HTR-8/SVneo (cell line): Measurements from ENCODE around the gene STIM2.
A peak's percentile ranks its signal among the peaks of the same experiment; 100 is the strongest.
"Not testable (repeated sequence)": the region's sequence is repeated elsewhere in the genome, so short reads cannot be mapped to it uniquely, and the experiment has no call there.

ENCODE experiments used
- DNase-seq: peaks from one replicate; pipeline ENCODE4 v3.0.0; 2011; ENCODE audit warnings: low spot score, mixed read lengths; ENCODE audit not compliant: insufficient read length
- FAIRE-seq: peaks from 2 replicates; lab custom pipeline; 2011; peaks lifted over from hg19 to GRCh38; lab: Jason Lieb, UNC

Gene STIM2

DNA sequence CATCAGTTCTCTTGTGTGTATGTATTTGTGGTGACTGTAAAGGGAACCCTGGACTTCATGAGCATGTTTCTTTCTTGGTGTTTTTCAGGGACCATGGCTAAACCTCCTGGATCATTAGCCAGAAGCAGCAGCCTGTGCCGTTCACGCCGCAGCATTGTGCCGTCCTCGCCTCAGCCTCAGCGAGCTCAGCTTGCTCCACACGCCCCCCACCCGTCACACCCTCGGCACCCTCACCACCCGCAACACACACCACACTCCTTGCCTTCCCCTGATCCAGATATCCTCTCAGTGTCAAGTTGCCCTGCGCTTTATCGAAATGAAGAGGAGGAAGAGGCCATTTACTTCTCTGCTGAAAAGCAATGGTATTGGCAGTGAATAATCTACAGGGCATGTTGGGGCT is 157.0 kb downstream of the STIM2 start:
- FAIRE-seq, result no peak
- DNase-seq, result no peak

GRCh38 chr4:27018076-27018475 is 157.4 kb downstream of the STIM2 start:
- no peak for FAIRE-seq
- no peak for DNase-seq

DNA sequence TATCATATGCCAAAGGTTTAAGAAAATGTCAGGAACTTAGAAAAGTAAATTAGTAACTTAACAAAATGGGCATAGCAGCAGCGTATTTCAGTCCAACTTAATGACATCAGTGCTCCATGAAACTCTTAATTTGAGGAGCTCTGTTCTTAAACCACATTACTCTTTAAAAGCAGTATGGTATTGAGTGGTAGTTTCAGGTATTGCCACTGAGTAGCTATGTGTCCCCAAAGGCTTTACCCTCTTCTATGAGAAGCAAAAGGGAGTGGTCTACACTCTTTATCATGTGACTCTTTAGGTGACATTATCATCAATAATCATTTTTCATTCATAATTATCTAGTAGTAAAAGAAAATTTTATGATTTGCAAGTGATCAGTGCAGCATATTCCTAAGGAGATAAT is 158.3 kb downstream of the STIM2 start:
- DNase-seq, result no peak
- FAIRE-seq, result no peak

DNA sequence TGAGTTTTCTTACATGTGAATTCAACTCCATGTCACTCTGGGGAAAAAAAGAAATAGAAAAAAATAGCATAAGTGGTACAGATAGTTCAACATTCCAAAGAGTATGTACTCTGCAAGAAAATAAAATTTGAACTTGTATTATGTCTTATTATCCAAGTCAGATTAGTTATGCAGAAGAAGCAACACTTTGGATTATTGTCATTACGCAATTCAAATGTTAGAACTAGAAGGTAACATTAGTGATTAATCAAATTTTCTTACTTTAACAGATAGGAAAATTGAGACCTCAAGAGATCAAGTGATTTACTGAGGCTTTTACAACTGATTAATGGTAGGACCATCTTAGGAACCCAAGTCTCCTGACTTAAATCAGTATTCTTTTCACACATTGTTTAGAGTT is 159.1 kb downstream of the STIM2 start:
- DNase-seq (no peak), FAIRE-seq (no peak)

GRCh38 chr4:27020203-27020602 is 159.6 kb downstream of the STIM2 start:
- FAIRE-seq (no peak), DNase-seq (no peak)

GRCh38 chr4:27020603-27021002 is 160.0 kb downstream of the STIM2 start:
- no peak for DNase-seq
- FAIRE-seq, result no peak

DNA sequence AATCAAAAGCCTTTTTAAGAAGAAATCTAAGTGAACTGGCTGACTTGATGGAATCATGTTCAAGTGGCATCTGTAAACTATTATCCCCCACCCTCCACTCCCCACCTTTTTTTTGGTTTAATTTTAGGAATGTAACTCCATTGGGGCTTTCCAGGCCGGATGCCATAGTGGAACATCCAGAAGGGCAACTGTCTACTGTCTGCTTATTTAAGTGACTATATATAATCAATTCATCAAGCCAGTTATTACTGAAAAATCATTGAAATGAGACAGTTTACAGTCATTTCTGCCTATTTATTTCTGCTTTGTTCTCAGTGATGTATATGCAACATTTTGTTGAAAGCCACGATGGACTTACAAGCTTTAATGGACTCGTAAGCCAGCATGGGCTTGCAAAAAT is 162.3 kb downstream of the STIM2 start:
- DNase-seq (no peak), FAIRE-seq (no peak)

- FAIRE-seq (no peak), DNase-seq (no peak)
Observed at GRCh38 chr4:27023366-27023765, 162.7 kb downstream of the STIM2 start.

DNA sequence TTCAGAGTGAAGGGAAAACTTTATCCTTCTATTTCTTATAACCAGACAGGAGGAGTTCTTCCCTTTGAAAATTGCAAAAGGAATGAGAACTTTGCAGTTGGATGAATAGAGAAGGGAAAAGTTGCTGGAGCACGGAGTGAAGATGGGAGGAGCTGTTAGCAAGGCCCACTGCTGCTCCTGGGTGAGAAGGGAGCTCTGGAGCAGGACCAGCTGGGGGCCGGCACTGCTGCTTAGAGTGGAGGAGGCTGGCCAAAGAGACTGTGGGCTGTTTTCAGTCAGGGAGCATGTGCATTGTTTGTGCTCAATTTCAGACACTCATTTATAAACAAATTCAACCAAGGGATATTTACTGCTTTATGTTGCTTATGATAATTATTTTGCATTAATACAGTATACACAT is 164.2 kb downstream of the STIM2 start:
- DNase-seq (no peak), FAIRE-seq (no peak)

- no peak for DNase-seq
- no peak for FAIRE-seq
Observed at GRCh38 chr4:27027428-27027827, 166.8 kb downstream of the STIM2 start.

- DNase-seq, FAIRE-seq: not testable (repeated sequence)
Observed at GRCh38 chr4:27035127-27035526, 174.5 kb downstream of the STIM2 start.

DNA sequence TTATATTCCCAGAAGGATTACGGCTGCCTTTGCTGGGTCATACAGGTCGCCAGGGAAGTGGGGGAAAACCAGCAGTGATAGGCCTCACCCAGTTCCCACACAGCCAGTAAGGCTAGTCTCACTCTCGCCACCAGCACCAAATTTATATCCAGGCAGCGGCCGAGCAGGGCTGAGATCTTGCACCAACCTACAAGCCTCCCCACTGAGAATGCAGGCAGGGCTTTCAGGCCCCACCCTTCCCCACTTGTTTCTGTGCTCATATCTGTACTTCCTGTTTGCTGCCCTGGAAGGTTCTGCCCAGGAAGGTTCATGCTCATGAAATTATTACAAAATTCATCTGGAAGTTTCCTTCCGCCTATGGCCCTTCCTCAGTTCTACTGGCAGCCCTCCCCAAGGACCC is 179.7 kb downstream of the STIM2 start:
- DNase-seq (no peak), FAIRE-seq (no peak)

GRCh38 chr4:27042411-27042810 is 181.8 kb downstream of the STIM2 start:
- FAIRE-seq (no peak), DNase-seq (no peak)

DNA sequence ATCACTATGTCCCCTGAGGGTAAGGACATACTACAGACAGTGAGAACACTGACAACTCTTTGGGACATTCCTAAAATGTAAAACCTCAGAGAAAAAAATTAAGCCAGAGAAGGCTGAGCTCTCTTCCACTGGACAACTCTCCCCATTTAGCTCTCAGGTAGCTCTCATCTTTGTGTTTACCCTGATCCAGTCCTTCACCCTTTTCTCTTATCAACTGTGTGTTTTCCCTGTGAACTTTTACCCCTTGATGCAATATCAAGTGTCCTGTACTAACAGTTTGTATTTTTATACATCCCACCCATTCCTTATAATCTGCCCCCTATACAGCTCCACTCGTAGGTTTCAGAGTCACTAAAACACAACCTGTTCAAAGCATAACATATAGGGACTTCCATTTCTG is 182.6 kb downstream of the STIM2 start:
- FAIRE-seq, result no peak
- no peak for DNase-seq

GRCh38 chr4:27046851-27047250 is 186.2 kb downstream of the STIM2 start:
- no peak for FAIRE-seq
- no peak for DNase-seq

DNA sequence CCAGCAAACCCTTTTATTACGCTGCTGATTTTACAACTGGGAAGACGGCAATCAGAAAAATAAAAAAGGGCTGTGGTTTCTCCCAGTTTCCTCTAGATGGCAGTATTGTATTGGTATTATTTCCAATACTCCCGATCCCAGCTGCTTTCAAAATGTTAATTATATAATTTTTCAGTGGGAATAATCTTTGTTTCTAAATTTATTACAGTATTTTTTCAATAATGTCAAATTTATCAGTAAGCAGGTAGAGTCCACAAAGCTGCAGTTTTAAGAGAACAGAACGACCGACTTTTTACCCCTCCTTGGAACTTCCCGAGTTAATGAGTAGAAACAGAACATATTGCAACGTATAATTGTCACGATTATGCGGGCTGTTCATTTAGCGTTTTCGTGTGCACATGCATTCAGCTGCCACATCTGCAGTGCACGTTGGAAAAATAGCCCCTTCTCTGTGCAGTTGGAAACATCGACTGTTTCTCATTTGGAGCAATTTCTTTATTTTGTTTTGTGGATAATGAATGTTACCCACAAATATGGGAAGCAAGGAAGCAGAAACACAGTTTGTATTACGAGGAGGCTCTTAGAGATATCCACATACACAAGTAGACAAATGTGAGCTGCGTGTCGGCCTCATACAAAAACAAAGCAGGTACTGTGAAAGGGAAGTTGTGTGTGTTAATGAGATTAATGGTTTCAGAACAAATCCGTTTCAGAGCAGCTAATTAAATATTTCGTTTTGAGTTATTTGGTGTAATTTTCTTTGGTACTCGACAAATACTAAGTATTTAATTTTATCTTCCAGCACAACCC is 188.0 kb downstream of the STIM2 start:
- FAIRE-seq (no peak), DNase-seq (peak; percentile 54)

GRCh38 chr4:27049239-27049829 is 188.7 kb downstream of the STIM2 start:
- no peak for DNase-seq
- no peak for FAIRE-seq

DNA sequence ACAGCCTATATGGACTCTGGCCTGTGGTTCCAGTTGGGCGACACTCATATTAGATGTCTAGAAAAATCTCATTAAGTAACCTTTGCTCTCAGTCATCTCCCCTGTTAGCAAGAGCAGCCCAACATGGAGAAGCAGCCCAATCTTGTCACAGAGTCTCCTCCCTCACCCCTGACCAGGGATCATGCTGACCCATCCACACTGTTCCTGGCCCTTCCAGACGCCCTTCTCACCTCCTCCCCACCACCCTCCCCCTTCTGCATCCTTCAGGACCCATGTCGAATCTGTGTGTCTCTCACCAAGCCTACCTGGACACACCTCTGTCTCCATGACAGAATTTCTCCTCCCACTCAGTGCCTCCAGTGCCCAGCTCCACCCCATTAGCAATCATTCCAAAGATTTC is 190.1 kb downstream of the STIM2 start:
- no peak for FAIRE-seq
- DNase-seq, result no peak

- no peak for DNase-seq
- no peak for FAIRE-seq
Observed at GRCh38 chr4:27055221-27055760, 194.7 kb downstream of the STIM2 start.

DNA sequence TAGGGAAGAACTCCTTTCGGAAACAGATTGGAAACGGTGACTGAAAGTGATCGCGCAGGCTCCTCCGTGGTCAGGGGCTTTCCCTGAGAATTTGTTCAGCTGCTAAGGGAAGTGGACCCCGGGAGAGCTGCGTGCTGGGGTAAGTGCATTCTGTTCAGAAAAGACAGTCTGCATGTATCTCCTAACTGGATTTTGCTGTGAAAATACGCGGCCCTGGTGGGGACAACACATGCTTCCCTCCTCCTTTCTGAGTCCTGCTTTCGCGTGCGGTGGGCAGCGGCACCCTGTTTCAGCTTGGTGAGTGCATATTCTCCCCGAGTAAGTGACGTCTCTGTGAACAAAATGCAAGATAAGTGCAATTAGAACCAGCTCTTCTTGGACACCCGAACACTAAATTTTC is 195.6 kb downstream of the STIM2 start:
- FAIRE-seq, result no peak

DNA sequence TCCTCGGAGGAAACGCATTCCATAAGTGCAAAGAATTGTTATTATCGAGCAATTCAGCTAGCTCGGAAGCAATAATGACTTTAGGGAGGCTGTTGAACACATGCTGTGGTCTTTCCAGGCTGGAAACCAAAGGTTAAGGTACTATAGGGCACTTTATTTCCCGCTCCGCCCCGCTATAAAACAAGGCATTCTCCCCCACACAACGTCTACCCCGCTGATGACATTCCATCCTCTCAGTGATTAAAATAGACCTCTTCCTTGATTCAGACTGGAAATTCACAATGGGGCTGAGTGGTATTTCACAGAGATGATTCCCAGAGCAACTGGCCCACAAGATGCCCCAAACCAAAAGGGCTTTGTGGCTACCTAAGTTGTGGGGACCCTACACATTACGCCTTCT is 196.4 kb downstream of the STIM2 start:
- no peak for FAIRE-seq

More for the DNA sequence above, 195.6 kb downstream of the STIM2 start:
- no peak for DNase-seq

GRCh38 chr4:27057662-27058061 is 197.0 kb downstream of the STIM2 start:
- FAIRE-seq, result no peak
- DNase-seq, result no peak

More for the DNA sequence above, 196.4 kb downstream of the STIM2 start:
- no peak for DNase-seq
